ENCODE results near the gene PRSS36.

Gene PRSS36

GRCh38 chr16:31094424-31095120 is 55.3 kb downstream of the PRSS36 start, which contains the start of gene VKORC1:
Gene VKORC1, minus strand, starts transcription at chr16:31094797. Its CDS starts 68 bp downstream, at chr16:31094729.
- peak; percentile 94 for DNase-seq

- DNase-seq, result no peak
These were observed 55.8 kb downstream of the PRSS36 start for GRCh38 chr16:31094088-31094423.

GRCh38 chr16:31093132-31093703 is 56.6 kb downstream of the PRSS36 start:
- DNase-seq, result peak; percentile 52

- DNase-seq, result no peak
These were observed 57.5 kb downstream of the PRSS36 start for GRCh38 chr16:31092330-31092729.

GRCh38 chr16:31090540-31090939 is 59.3 kb downstream of the PRSS36 start:
- DNase-seq, result no peak

GRCh38 chr16:31089199-31089598 is 60.7 kb downstream of the PRSS36 start:
- DNase-seq, result no peak
